GM18517 (cell line): ENCODE measurements around the gene NSG1.
"Not testable (repeated sequence)": the region's sequence is repeated elsewhere in the genome, so short reads cannot be mapped to it uniquely, and the experiment has no call there.

ENCODE experiments used
- ATAC-seq: cut with Tn5 transposase; IDR thresholded peaks from one replicate; pipeline ENCODE4 v1.9.1; 2021; ENCODE audit warnings: mild to moderate bottlenecking, moderate library complexity; ENCODE audit not compliant: unreplicated experiment

Gene NSG1

GRCh38 chr4:4386736-4387392, at the start of gene NSG1:
NSG1 (plus strand) TSS chr4:4387102; CDS start chr4:4387630, 528 bp downstream.
- ATAC-seq: no peak

- ATAC-seq: no peak
Observed at GRCh38 chr4:4338210-4339001, 48.5 kb upstream of the NSG1 start.

- no peak for ATAC-seq
Observed at GRCh38 chr4:4339504-4340085, 47.3 kb upstream of the NSG1 start.

GRCh38 chr4:4341861-4342650, 44.8 kb upstream of the NSG1 start:
- ATAC-seq: no peak

GRCh38 chr4:4343038-4343437, 43.9 kb upstream of the NSG1 start:
- no peak for ATAC-seq

- no peak for ATAC-seq
Observed at GRCh38 chr4:4344915-4345527, 41.9 kb upstream of the NSG1 start.

GRCh38 chr4:4347585-4347984, 39.3 kb upstream of the NSG1 start:
- ATAC-seq: no peak

GRCh38 chr4:4348585-4348984, 38.3 kb upstream of the NSG1 start:
- ATAC-seq: not testable (repeated sequence)

- no peak for ATAC-seq
Observed at GRCh38 chr4:4349867-4350266, 37.0 kb upstream of the NSG1 start.

- ATAC-seq: no peak
Observed at GRCh38 chr4:4350909-4351308, 36.0 kb upstream of the NSG1 start.

- ATAC-seq: no peak
Observed at GRCh38 chr4:4355302-4355701, 31.6 kb upstream of the NSG1 start.

- no peak for ATAC-seq
Observed at GRCh38 chr4:4356106-4357041, 30.5 kb upstream of the NSG1 start.

GRCh38 chr4:4358093-4358854, 28.6 kb upstream of the NSG1 start:
- no peak for ATAC-seq

- no peak for ATAC-seq
Observed at GRCh38 chr4:4361883-4362282, 25.0 kb upstream of the NSG1 start.

- ATAC-seq: no peak
Observed at GRCh38 chr4:4362991-4363697, 23.8 kb upstream of the NSG1 start.

GRCh38 chr4:4364061-4364460, 22.8 kb upstream of the NSG1 start:
- no peak for ATAC-seq

- no peak for ATAC-seq
Observed at GRCh38 chr4:4364486-4365208, 22.3 kb upstream of the NSG1 start.
